Mononuclear cell (primary cell): Measurements from ENCODE around the gene MAPK1. TPM values are rescaled to one million over a fixed set of nuclear protein-coding genes. Genes with fewer than 3 reads are reported as not detected.
"Not testable (repeated sequence)": the region's sequence is repeated elsewhere in the genome, so short reads cannot be mapped to it uniquely, and the experiment has no call there.

Experiments
- H3K27me3 ChIP-seq: 2 replicates; pipeline ENCODE4 v1.6.0; 2011; ENCODE audit warnings: low read length, control low read depth; ENCODE audit not compliant: insufficient read depth
- H3K4me1 ChIP-seq: 2 replicates; pipeline ENCODE4 v1.5.1; 2011; ENCODE audit warnings: mild to moderate bottlenecking, low read length, control low read depth; ENCODE audit not compliant: insufficient read depth
- H3K4me3 ChIP-seq: 2 replicates; pipeline ENCODE4 v1.5.1; 2011; ENCODE audit warnings: mild to moderate bottlenecking, low read length, moderate library complexity
- H3K9me3 ChIP-seq: 2 replicates; pipeline ENCODE4 v1.5.1; 2011; ENCODE audit warnings: low read depth, mild to moderate bottlenecking, control low read depth, low read length
- total RNA-seq: library from RNA; depleted of rRNA; stranded (reverse); fragments of >200 nt; gene quantifications from one replicate; pipeline ENCODE4 v1.2.3, GENCODE V29; 2012

MAPK1 gene
- total RNA-seq, 1 donor = 30.0 TPM

DNA sequence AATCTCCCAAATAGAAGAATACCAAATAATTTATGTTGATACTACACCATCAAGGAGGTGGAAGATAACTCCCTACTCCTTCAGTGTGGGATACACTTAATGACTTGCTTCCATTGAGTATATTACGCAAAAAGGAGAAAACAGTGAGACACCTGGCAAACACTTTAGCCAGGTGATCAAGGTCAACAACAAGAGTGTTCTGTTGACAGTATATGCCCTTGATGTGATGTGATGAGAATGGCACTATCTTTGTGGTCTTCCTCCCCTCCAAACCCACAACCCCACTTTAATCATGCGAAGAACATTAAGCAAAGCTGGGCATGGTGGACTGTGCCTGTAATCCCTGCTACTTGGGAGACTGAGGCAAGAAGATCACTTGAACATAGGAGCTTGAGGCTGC, 26.0 kb downstream of the MAPK1 start:
- H3K9me3 ChIP-seq = no peaks in the 10 kb centered on the region
- no peak overlapping the region for H3K4me3 ChIP-seq
- H3K4me1 ChIP-seq = peaks cover 36% of the 10 kb centered on the region
- H3K27me3 ChIP-seq = no peaks in the 10 kb centered on the region

GRCh38 chr22:21840236-21840823, 27.1 kb downstream of the MAPK1 start:
- peaks cover 41% of the 10 kb centered on the region for H3K4me1 ChIP-seq
- no peaks in the 10 kb centered on the region for H3K9me3 ChIP-seq
- no peak overlapping the region for H3K4me3 ChIP-seq
- H3K27me3 ChIP-seq = no peaks in the 10 kb centered on the region

DNA sequence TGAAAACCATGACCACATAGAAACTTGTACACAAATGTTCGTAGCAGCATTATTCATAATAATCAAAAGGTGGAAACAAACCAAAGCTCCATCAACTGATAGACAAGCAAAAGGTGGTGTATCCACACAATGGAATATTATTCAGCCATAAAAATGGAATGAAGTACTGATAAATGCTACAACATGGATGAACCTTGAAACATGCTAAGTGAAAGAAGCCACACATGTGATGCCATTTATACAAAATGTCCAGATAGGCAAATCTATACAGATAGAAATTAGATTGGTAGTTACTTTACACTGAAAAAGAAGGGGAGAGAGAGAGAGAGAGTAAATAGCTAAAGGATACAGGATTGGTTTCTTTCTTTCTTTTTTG, 27.7 kb downstream of the MAPK1 start:
- no peak overlapping the region for H3K4me3 ChIP-seq
- H3K9me3 ChIP-seq = no peaks in the 10 kb centered on the region
- H3K4me1 ChIP-seq = peaks cover 44% of the 10 kb centered on the region
- no peaks in the 10 kb centered on the region for H3K27me3 ChIP-seq

DNA sequence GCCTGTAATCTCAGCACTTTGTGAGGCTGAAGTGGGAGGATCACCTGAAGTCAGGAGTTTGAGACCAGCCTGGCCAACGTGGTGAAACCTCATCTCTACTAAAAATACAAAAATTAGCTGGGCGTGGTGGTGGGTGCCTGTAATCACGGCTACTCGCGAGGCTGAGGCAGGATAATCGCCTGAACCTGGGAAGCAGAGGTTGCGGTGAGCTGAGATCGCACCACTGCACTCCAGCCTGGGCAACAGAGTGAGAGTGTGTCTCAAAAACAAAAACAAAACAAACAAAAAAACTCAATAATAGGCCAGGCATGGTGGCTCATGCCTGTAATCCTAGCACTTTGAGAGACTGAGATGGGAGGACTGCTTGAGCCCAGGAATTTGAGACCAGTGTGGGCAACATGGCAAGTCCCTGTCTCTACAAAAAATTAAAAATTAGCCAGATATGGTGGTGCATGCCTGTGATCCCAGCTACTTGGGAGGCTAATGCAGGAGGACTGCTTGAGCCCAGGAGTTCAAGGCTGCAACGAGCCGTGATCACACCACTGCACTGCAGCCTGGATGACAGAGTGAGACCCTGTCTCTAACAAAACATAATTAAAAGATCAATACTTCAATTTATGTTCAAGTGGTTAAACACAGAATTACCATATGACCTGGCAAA, 28.2 kb downstream of the MAPK1 start:
- H3K4me3 ChIP-seq, H3K9me3 ChIP-seq, H3K27me3 ChIP-seq: not testable (repeated sequence)
- peaks cover 41% of the 10 kb centered on the region for H3K4me1 ChIP-seq

DNA sequence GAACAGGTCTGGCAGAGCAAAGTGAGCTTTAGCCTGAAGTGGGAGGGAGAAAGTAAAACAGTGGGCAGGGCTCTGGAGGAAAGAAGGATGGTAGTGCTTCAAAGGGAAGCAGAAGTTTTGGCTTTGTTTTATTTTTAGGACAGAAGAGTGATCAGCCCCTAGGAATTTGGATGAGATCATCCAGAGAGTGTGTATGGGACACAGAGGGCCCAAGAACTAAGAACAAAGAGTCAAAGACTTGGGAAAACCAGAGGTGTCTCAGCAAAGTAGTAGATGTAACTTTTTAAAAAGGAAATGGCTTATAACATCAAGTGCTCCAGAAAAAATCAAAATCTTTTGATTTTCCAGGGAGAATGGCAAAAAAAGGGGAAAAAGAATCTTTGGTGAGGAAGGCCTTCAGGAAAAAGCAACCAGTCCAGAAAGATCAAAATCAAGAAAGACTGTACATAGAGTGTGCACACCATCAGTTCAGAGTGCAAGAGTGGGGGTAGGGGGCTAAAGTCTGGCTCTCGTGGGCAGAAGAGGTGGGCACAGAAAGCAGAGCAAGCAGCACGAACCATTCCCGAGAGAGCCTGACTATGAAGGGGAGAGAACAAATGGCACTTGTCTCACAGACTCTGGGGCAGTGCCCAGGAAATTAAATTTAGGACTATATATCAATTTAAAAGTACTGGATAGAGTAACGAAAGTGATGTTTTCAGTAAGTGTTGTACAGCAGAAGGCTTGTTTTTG, 30.0 kb downstream of the MAPK1 start:
- H3K4me3 ChIP-seq = no peak overlapping the region
- H3K9me3 ChIP-seq = no peaks in the 10 kb centered on the region
- H3K27me3 ChIP-seq = no peaks in the 10 kb centered on the region
- peaks cover 43% of the 10 kb centered on the region for H3K4me1 ChIP-seq

DNA sequence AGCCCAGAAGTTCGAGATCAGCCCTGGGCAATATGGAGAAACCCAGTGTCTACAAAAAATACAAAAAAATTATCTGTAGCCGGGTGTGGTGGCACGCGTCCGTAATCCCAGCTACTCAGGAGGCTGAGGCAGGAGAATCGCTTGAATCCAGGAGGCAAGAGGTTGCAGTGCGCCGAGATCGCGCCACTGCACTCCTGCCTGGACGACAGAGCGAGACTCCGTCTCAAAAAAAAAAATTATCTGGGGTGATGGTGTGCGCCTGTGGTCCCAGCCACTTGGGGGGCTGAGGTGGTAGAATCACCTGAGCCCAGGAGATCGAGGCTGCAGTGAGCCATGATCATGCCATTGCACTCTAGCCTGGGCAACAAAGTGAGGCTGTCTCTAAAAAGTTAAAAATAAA, 31.0 kb downstream of the MAPK1 start:
- peaks cover 48% of the 10 kb centered on the region for H3K4me1 ChIP-seq
- not testable (repeated sequence) for H3K27me3 ChIP-seq, H3K4me3 ChIP-seq, H3K9me3 ChIP-seq

GRCh38 chr22:21835378-21835777, 32.1 kb downstream of the MAPK1 start:
- H3K4me3 ChIP-seq = no peak overlapping the region
- no peaks in the 10 kb centered on the region for H3K27me3 ChIP-seq
- H3K9me3 ChIP-seq = no peaks in the 10 kb centered on the region
- H3K4me1 ChIP-seq = peaks cover 55% of the 10 kb centered on the region

- no peak overlapping the region for H3K4me3 ChIP-seq
- no peaks in the 10 kb centered on the region for H3K9me3 ChIP-seq
- H3K27me3 ChIP-seq = no peaks in the 10 kb centered on the region
- H3K4me1 ChIP-seq = peaks cover 55% of the 10 kb centered on the region
These were observed 32.6 kb downstream of the MAPK1 start for GRCh38 chr22:21834869-21835268.

DNA sequence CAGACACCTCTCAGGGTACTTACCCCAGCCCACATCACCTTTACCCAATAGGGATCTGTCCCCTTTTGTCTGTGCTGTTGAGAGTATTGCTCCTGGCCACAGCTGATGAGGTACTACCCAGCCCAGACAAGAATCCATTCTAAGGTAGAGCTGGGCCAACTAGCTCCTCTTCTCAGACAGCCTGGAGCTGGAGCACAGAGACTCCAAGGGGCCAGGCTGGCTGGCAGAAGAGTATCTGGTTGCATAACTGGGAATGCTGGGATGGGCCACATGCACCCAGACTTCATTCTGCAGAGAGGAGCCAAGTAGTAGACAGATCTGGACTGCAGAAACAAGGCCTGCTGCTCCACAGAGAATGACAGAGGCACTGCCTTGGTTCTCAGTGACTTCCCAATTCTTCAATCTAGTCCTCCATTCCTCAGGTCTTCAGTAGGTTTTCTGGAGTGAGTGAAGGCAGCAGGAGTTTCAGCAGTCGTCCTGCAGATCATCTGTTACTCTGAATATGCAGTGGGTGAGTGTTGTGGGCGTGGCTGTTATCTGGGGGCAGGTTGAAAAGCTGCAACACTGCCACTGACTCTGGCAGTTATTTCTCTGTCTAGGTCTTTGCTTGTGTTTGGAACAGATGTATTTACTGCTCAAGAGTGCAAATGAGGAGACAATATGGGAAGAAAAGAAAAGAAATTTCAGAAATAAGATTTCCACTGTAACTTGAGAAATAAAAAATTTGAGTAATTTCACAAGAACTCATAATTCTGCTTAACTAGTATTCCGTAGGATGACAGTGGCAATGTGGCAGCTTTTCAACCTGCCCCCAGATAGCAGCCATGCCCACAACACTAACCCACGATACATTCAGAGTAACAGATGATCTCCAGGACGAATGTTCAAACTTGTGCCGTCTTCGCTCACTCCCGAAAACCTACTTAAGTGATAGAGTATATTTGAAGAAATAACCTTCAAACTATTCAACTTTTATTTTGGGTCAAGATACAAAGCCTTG, 34.9 kb downstream of the MAPK1 start:
- Histone ChIP-seq H3K27me3 (no peaks in the 10 kb centered on the region), H3K4me3 (no peak overlapping the region), H3K4me1 (peaks cover 55% of the 10 kb centered on the region), H3K9me3 (no peaks in the 10 kb centered on the region)

- Histone ChIP-seq H3K9me3 (no peaks in the 10 kb centered on the region), H3K4me1 (peaks cover 39% of the 10 kb centered on the region), H3K27me3 (no peaks in the 10 kb centered on the region), H3K4me3 (no peak overlapping the region)
These were observed 37.9 kb downstream of the MAPK1 start for GRCh38 chr22:21829523-21829922.

GRCh38 chr22:21828268-21828638, 39.2 kb downstream of the MAPK1 start:
- no peaks in the 10 kb centered on the region for H3K9me3 ChIP-seq
- H3K4me1 ChIP-seq = peaks cover 45% of the 10 kb centered on the region
- H3K27me3 ChIP-seq = no peaks in the 10 kb centered on the region
- no peak overlapping the region for H3K4me3 ChIP-seq

DNA sequence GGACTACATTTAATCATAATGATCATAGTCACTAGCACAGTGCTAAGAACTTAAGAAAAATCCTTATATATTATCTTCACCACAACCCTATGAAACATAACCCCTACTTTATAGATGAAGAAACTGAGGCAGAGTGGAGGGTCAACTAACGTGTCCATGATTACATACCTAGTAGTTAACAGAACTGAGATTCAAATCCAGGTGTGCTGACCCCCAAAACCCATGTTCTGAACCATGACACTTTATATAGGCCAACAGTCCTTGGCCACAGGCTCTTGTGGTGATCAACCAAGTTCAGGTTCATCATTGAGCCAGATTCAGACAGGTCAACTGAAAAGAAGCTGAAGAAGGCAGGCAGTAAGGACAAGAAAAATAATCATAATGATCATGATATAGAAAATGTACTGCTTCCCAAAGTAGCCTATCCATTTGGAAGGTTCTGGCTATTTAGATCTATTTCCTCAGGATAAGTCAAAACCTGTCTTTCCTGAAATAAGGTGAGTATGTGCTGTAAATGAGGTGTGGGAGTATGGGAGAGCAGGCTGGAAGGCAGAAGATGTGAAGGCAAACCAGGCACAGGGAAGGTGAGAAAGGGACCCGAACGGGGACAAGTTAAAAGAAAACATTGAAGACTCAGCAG, 39.7 kb downstream of the MAPK1 start:
- no peaks in the 10 kb centered on the region for H3K27me3 ChIP-seq
- H3K4me1 ChIP-seq = peaks cover 46% of the 10 kb centered on the region
- H3K4me3 ChIP-seq = no peak overlapping the region
- no peaks in the 10 kb centered on the region for H3K9me3 ChIP-seq

DNA sequence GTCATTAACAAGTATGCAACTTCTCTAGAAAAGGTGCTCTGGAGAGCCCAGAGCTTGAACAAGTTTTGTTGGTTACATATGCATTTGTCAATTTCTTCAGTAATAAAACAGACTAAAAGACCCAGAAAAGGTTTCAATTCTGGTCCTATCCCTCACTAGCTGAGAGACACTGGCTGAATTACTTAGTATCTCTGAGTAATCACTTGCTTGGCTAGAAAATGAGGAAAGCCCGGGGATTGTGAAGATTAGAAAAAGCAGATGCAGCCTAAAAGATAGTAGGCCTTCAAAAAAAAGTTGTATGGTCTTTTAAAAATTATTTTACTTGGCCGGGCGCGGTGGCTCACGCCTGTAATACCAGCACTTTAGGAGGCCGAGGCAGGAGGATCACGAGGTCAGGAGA, 41.2 kb downstream of the MAPK1 start:
- H3K9me3 ChIP-seq = no peaks in the 10 kb centered on the region
- no peaks in the 10 kb centered on the region for H3K27me3 ChIP-seq
- H3K4me1 ChIP-seq = peaks cover 38% of the 10 kb centered on the region
- no peak overlapping the region for H3K4me3 ChIP-seq

- H3K9me3 ChIP-seq, H3K4me3 ChIP-seq, H3K27me3 ChIP-seq: not testable (repeated sequence)
- peaks cover 37% of the 10 kb centered on the region for H3K4me1 ChIP-seq
These were observed 42.5 kb downstream of the MAPK1 start for GRCh38 chr22:21824962-21825361.
